ENCODE measurements around the gene HTR4. TPM values are rescaled to one million over a fixed set of nuclear protein-coding genes. Genes with fewer than 3 reads are reported as not detected.
"Not testable (repeated sequence)": the region's sequence is repeated elsewhere in the genome, so short reads cannot be mapped to it uniquely, and the experiment has no call there.

HTR4 gene
- total RNA-seq, 4 donors from 2014 or later, result 17.6 to 21.3 (median 19.9) TPM

- WGBS, 2 donors (ENCODE audit: low coverage in 1 of 2), result 94 to 95% methylated on average over 4 to 8 of the region's 8 CpGs
- Histone ChIP-seq H3K27me3 (no peaks in the 10 kb centered on the region), H3K4me3 (no peak overlapping the region), H3K36me3 (no peaks in the 10 kb centered on the region), H3K9me3 (no peaks in the 10 kb centered on the region), H3K4me1 (peaks cover 0 to 2% (median 0%) of the 10 kb centered on the region in 4 donors), H3K27ac (no peak overlapping the region)
- in situ Hi-C loops (cut with MboI; ENCODE audit: low pct_ligation_motif_present in 1 of 4, low pct_unique_long_range_greater_than_20kb in 1 of 4, low sequenced_read_pairs in 3 of 4), result no loop called here
- DNase-seq, result no peak
- intact Hi-C loops (cut with DNase I; ENCODE audit: low total_unique reads), result no loop called here
- TF ChIP-seq CTCF (IDR thresholded peaks at IDR 0.05), result no peak
- no peak for TF ChIP-seq POLR2A (IDR thresholded peaks at IDR 0.05)
- no peak for TF ChIP-seq EP300 (IDR thresholded peaks at IDR 0.05; ENCODE audit: low read depth)
- no peak for TF ChIP-seq POLR2AphosphoS5 (IDR thresholded peaks at IDR 0.05)
Measured at GRCh38 chr5:148474025-148474511, 180.3 kb downstream of the HTR4 start.

- H3K27me3 ChIP-seq, result no peaks in the 10 kb centered on the region
- peaks cover 0 to 4% (median 0%) of the 10 kb centered on the region in 4 donors for H3K4me1 ChIP-seq
- no peak overlapping the region for H3K4me3 ChIP-seq
- in situ Hi-C loops (cut with MboI; ENCODE audit: low pct_ligation_motif_present in 1 of 4, low pct_unique_long_range_greater_than_20kb in 1 of 4, low sequenced_read_pairs in 3 of 4), result no loop called here
- TF ChIP-seq CTCF (IDR thresholded peaks at IDR 0.05) (no peak), EP300 (IDR thresholded peaks at IDR 0.05; ENCODE audit: low read depth) (no peak), POLR2A (IDR thresholded peaks at IDR 0.05) (no peak), POLR2AphosphoS5 (IDR thresholded peaks at IDR 0.05) (no peak)
- intact Hi-C loops (cut with DNase I; ENCODE audit: low total_unique reads), result no loop called here
- 84 to 85% methylated on average over 2 of the region's 2 CpGs for WGBS, 2 donors (ENCODE audit: low coverage in 1 of 2)
- no peaks in the 10 kb centered on the region for H3K36me3 ChIP-seq
- no peaks in the 10 kb centered on the region for H3K9me3 ChIP-seq
- H3K27ac ChIP-seq, result no peak overlapping the region
- DNase-seq, result no peak
Measured at GRCh38 chr5:148471379-148471778, 182.9 kb downstream of the HTR4 start.

GRCh38 chr5:148469501-148469935 is 184.8 kb downstream of the HTR4 start:
- TF ChIP-seq POLR2A (IDR thresholded peaks at IDR 0.05) (no peak), POLR2AphosphoS5 (IDR thresholded peaks at IDR 0.05) (no peak), CTCF (IDR thresholded peaks at IDR 0.05) (no peak), EP300 (IDR thresholded peaks at IDR 0.05; ENCODE audit: low read depth) (no peak)
- intact Hi-C loops (cut with DNase I; ENCODE audit: low total_unique reads) (no loop called here), in situ Hi-C loops (cut with MboI; ENCODE audit: low pct_ligation_motif_present in 1 of 4, low pct_unique_long_range_greater_than_20kb in 1 of 4, low sequenced_read_pairs in 3 of 4) (no loop called here)
- peaks cover 0 to 14% (median 4%) of the 10 kb centered on the region in 4 donors for H3K4me1 ChIP-seq
- H3K36me3 ChIP-seq, result no peaks in the 10 kb centered on the region
- no peak overlapping the region for H3K4me3 ChIP-seq
- no peak for DNase-seq
- peak overlapping the region in 1 of 4 donors; percentile 45 for H3K27ac ChIP-seq
- 46 to 57% methylated on average over 4 of the region's 4 CpGs for WGBS, 2 donors (ENCODE audit: low coverage in 1 of 2)
- no peaks in the 10 kb centered on the region for H3K27me3 ChIP-seq
- no peaks in the 10 kb centered on the region for H3K9me3 ChIP-seq

- DNase-seq; in situ Hi-C loops (cut with MboI; ENCODE audit: low pct_ligation_motif_present in 1 of 4, low pct_unique_long_range_greater_than_20kb in 1 of 4, low sequenced_read_pairs in 3 of 4); H3K36me3 ChIP-seq; H3K27me3 ChIP-seq; H3K4me3 ChIP-seq; intact Hi-C loops (cut with DNase I; ENCODE audit: low total_unique reads); H3K9me3 ChIP-seq: not testable (repeated sequence)
- Histone ChIP-seq H3K27ac (peak overlapping the region in 1 of 4 donors; percentile 45), H3K4me1 (peaks cover 0 to 14% (median 4%) of the 10 kb centered on the region in 4 donors)
- 77 to 81% methylated on average over 4 to 5 of the region's 5 CpGs for WGBS, 2 donors (ENCODE audit: low coverage in 1 of 2)
Measured at GRCh38 chr5:148468746-148469145, 185.6 kb downstream of the HTR4 start.

- H3K36me3 ChIP-seq, result no peaks in the 10 kb centered on the region
- no peak overlapping the region for H3K4me3 ChIP-seq
- in situ Hi-C loops (cut with MboI; ENCODE audit: low pct_ligation_motif_present in 1 of 4, low pct_unique_long_range_greater_than_20kb in 1 of 4, low sequenced_read_pairs in 3 of 4), result no loop called here
- no peak overlapping the region for H3K27ac ChIP-seq
- no peak for DNase-seq
- no peaks in the 10 kb centered on the region for H3K27me3 ChIP-seq
- H3K4me1 ChIP-seq, result peaks cover 0 to 14% (median 4%) of the 10 kb centered on the region in 4 donors
- WGBS, 2 donors (ENCODE audit: low coverage in 1 of 2), result 89% methylated on average over 1 of the region's 1 CpG; no CpG with 5 or more reads in 1 of the 2 donors
- TF ChIP-seq EP300 (IDR thresholded peaks at IDR 0.05; ENCODE audit: low read depth) (no peak), POLR2AphosphoS5 (IDR thresholded peaks at IDR 0.05) (no peak), CTCF (IDR thresholded peaks at IDR 0.05) (no peak), POLR2A (IDR thresholded peaks at IDR 0.05) (no peak)
- intact Hi-C loops (cut with DNase I; ENCODE audit: low total_unique reads), result no loop called here
- no peaks in the 10 kb centered on the region for H3K9me3 ChIP-seq
Measured at GRCh38 chr5:148467958-148468357, 186.4 kb downstream of the HTR4 start.
